CD8-positive, alpha-beta memory T cell (primary cell): Measurements from ENCODE around the gene NPBWR2. TPM values are rescaled to one million over a fixed set of nuclear protein-coding genes. Genes with fewer than 3 reads are reported as not detected.
A peak's percentile ranks its signal among the peaks of the same experiment; 100 is the strongest.

Source experiments
- CTCF ChIA-PET: fragments of 350-600 bp; sonication (Branson Sonifier 250); formaldehyde crosslinking; loops from one replicate; lab custom pipeline; 2021; ENCODE audit warnings: antibody characterized with exemption; lab: Charles Lee
- POLR2A ChIA-PET: fragments of 350-600 bp; sonication (Branson Sonifier 250); formaldehyde crosslinking; loops from one replicate; lab custom pipeline; 2021; ENCODE audit warnings: antibody characterized with exemption; lab: Charles Lee
- DNase-seq, 5 donors: peaks; one replicate each; pipeline versions ENCODE4 v3.0.0 to v3.0.0-alpha.2; 2020 to 2022; ENCODE audit warnings: mixed read lengths in 1 of 5
- H3K27ac ChIP-seq: one replicate; pipeline ENCODE4 v1.7.0; 2013; ENCODE audit warnings: low read depth, mild to moderate bottlenecking, low read length, moderate library complexity
- H3K27me3 ChIP-seq: 2 replicates; pipeline ENCODE4 v1.7.0; 2013; ENCODE audit warnings: low read length, mild to moderate bottlenecking; ENCODE audit not compliant: insufficient read depth, poor library complexity, severe bottlenecking
- H3K36me3 ChIP-seq: 2 replicates; pipeline ENCODE4 v1.7.0; 2013; ENCODE audit warnings: mild to moderate bottlenecking, low read length, moderate library complexity; ENCODE audit not compliant: insufficient read depth
- H3K4me1 ChIP-seq: 2 replicates; pipeline ENCODE4 v1.7.0; 2013; ENCODE audit warnings: mild to moderate bottlenecking, low read length, moderate library complexity; ENCODE audit not compliant: insufficient read depth
- H3K4me3 ChIP-seq: 2 replicates; pipeline ENCODE4 v1.7.0; 2013; ENCODE audit warnings: mild to moderate bottlenecking, low read length
- H3K9me3 ChIP-seq: 2 replicates; pipeline ENCODE4 v1.7.0; 2013; ENCODE audit warnings: mild to moderate bottlenecking, low read length
- H3K27ac Mint-ChIP-seq, 8 donors: one replicate each; pipeline ENCODE4 v1.8.0; 2020 to 2021; ENCODE audit warnings: mixed read lengths in 8 of 8, mild to moderate bottlenecking in 6 of 8, inconsistent platforms in 3 of 8, moderate library complexity in 3 of 8
- H3K27me3 Mint-ChIP-seq, 2 donors: one replicate each; pipeline ENCODE4 v1.8.0; 2020 to 2021; ENCODE audit warnings: mixed read lengths in 2 of 2, mild to moderate bottlenecking in 1 of 2, moderate library complexity in 1 of 2
- H3K36me3 Mint-ChIP-seq, 3 donors: one replicate each; pipeline ENCODE4 v1.8.0; 2020 to 2021; ENCODE audit warnings: mixed read lengths in 3 of 3, inconsistent platforms in 1 of 3, mild to moderate bottlenecking in 1 of 3
- H3K4me1 Mint-ChIP-seq, 3 donors: one replicate each; pipeline ENCODE4 v1.8.0; 2020 to 2021; ENCODE audit warnings: mixed read lengths in 3 of 3, inconsistent platforms in 1 of 3, mild to moderate bottlenecking in 1 of 3
- H3K4me3 Mint-ChIP-seq, 7 donors: one replicate each; pipeline ENCODE4 v1.8.0; 2020 to 2021; ENCODE audit warnings: mixed read lengths in 7 of 7, mild to moderate bottlenecking in 6 of 7, moderate library complexity in 4 of 7, inconsistent platforms in 2 of 7
- H3K9me3 Mint-ChIP-seq, 5 donors: one replicate each; pipeline ENCODE4 v1.8.0; 2020 to 2022; ENCODE audit warnings: mixed read lengths in 5 of 5, mild to moderate bottlenecking in 3 of 5, moderate library complexity in 2 of 5, inconsistent platforms in 1 of 5
- polyA plus RNA-seq: library from polyadenylated mRNA; unstranded; fragments of 300-500 nt; fragmentation: Illumina TruSeq; gene quantifications from one replicate; pipeline ENCODE4 v1.2.3, GENCODE V29; 2021
- total RNA-seq, 2 experiments: library from RNA; stranded (reverse); gene quantifications; one replicate each; pipeline ENCODE4 v1.2.3, GENCODE V29; 2021

NPBWR2 gene, protein sequence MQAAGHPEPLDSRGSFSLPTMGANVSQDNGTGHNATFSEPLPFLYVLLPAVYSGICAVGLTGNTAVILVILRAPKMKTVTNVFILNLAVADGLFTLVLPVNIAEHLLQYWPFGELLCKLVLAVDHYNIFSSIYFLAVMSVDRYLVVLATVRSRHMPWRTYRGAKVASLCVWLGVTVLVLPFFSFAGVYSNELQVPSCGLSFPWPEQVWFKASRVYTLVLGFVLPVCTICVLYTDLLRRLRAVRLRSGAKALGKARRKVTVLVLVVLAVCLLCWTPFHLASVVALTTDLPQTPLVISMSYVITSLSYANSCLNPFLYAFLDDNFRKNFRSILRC
- total RNA-seq (not detected), polyA plus RNA-seq (not detected)

DNA sequence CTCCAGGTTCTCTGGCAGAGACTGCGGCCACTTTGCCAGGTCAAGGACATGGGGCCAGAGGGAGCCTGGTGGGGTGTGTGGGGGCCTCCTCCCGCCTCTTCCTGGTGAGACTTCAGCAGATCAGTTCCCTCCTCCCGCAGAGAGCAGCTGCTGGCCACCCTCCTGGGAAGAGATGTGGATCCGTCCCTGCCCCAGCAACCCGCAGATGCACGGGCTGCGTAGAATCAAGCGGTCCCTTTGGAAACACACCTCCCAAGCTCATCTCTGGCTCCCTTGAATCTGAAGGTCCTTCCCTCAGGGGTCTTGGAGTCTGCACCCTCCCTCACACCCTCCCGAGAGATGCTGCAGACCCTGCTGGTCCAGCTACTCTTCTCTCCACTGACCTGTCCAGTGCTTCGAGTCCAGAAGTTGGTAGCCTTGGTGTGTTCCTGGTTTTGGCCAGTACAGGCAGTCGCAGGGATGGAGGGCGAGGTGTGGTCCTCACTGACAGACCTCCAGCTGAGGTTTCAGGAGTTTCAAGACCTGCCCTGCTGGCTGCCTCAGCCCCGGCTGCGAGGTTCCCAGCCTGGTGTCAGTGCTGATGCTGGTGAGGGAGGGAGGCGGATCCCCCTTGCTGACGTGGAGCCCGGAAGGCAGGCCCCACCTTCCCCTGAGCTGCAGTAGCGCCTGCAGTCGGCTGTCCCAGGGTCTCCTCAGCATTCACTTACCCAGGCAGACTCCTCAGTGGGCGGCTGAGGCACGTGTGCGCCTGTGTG is at the start of gene NPBWR2:
NPBWR2 (minus strand) TSS at position 585 of the 755 bp plus-strand sequence. CDS start 734 bp downstream, outside the sequence.
- no peaks in the 10 kb centered on the region for H3K9me3 Mint-ChIP-seq
- no peaks in the 10 kb centered on the region for H3K36me3 Mint-ChIP-seq
- no peaks in the 10 kb centered on the region for H3K36me3 ChIP-seq
- ChIA-PET CTCF (no interaction called here), POLR2A (no interaction called here)
- no peak within 1 kb of the TSS for H3K27ac ChIP-seq
- peak in 2 of 5 donors; percentile 29 to 51 for DNase-seq
- no peaks in the 10 kb centered on the region for H3K4me1 ChIP-seq
- no peak within 1 kb of the TSS for H3K4me3 ChIP-seq
- H3K27ac Mint-ChIP-seq = peak within 1 kb of the TSS in 1 of 8 donors; percentile 33
- H3K4me3 Mint-ChIP-seq = no peak within 1 kb of the TSS
- H3K9me3 ChIP-seq = no peaks in the 10 kb centered on the region
- peaks cover 0 to 10% (median 4%) of the 10 kb centered on the region in 3 donors for H3K4me1 Mint-ChIP-seq
- H3K27me3 Mint-ChIP-seq = peaks cover 9 to 15% of the 10 kb centered on the region in 2 donors
- H3K27me3 ChIP-seq = no peaks in the 10 kb centered on the region

- no peaks in the 10 kb centered on the region for H3K9me3 ChIP-seq
- no peak overlapping the region for H3K27ac ChIP-seq
- Mint-ChIP-seq H3K27me3 (peaks cover 10 to 24% of the 10 kb centered on the region in 2 donors), H3K4me3 (no peak overlapping the region), H3K27ac (no peak overlapping the region), H3K4me1 (no peaks in the 10 kb centered on the region), H3K9me3 (no peaks in the 10 kb centered on the region), H3K36me3 (no peaks in the 10 kb centered on the region)
- ChIA-PET CTCF (no interaction called here), POLR2A (no interaction called here)
- DNase-seq = no peak
- no peaks in the 10 kb centered on the region for H3K36me3 ChIP-seq
- peaks cover 21% of the 10 kb centered on the region for H3K27me3 ChIP-seq
- H3K4me3 ChIP-seq = no peak overlapping the region
- no peaks in the 10 kb centered on the region for H3K4me1 ChIP-seq
Measured at GRCh38 chr20:64156136-64156885, 48.9 kb upstream of the NPBWR2 start.

- CTCF ChIA-PET = no interaction called here
- H3K9me3 ChIP-seq = no peaks in the 10 kb centered on the region
Measured at GRCh38 chr20:64155258-64156135, 48.1 kb upstream of the NPBWR2 start.

DNA sequence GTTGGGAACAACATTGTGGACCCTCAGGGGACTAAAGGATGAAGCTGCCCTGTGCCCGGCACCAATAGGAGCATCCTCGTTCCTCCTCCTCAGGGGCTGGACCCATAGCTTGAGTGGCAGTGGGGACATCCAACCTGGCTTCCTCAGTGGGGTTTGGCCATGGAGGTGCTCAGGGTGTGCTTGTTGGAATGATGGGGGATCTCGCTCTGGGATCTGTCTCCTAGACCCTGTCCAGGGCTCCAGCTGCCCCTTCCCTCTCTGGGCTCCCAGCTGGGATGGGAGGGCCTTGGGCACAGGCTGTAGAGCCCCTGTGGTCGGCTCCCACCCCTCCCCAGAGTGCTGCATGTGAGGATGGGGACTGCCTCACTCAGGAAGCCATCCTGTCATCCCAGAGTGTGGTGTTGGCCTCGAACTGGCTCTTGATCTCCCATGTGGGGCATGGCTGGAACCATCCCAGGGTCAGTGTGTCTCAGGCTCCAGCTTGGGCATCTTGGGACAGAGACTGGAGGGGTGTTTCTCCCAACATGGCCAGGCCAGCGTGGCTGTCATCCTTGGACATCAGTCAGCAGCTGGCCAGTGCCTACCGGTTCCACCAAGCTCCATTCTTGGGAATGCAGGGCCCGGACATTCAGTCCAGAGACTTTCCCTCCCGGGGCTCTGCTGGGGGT is 47.4 kb upstream of the NPBWR2 start:
- ChIA-PET CTCF (no interaction called here), POLR2A (no interaction called here)
- H3K27me3 ChIP-seq = peaks cover 5% of the 10 kb centered on the region
- H3K4me1 ChIP-seq = no peaks in the 10 kb centered on the region
- Mint-ChIP-seq H3K9me3 (no peaks in the 10 kb centered on the region), H3K27ac (no peak overlapping the region), H3K4me1 (no peaks in the 10 kb centered on the region), H3K4me3 (no peak overlapping the region), H3K36me3 (no peaks in the 10 kb centered on the region), H3K27me3 (peaks cover 4 to 10% of the 10 kb centered on the region in 2 donors)
- no peak overlapping the region for H3K27ac ChIP-seq
- H3K36me3 ChIP-seq = no peaks in the 10 kb centered on the region
- no peak for DNase-seq
- no peak overlapping the region for H3K4me3 ChIP-seq
- H3K9me3 ChIP-seq = no peaks in the 10 kb centered on the region

More at GRCh38 chr20:64155258-64156135, 48.1 kb upstream of the NPBWR2 start:
- H3K4me3 Mint-ChIP-seq = no peak overlapping the region
- no peaks in the 10 kb centered on the region for H3K36me3 Mint-ChIP-seq
- peak overlapping the region in 1 of 8 donors; percentile 81 for H3K27ac Mint-ChIP-seq
- Histone ChIP-seq H3K27ac (no peak overlapping the region), H3K4me3 (no peak overlapping the region), H3K4me1 (no peaks in the 10 kb centered on the region), H3K27me3 (peaks cover 13% of the 10 kb centered on the region), H3K36me3 (no peaks in the 10 kb centered on the region)
- POLR2A ChIA-PET = no interaction called here
- DNase-seq = no peak
- peaks cover 4 to 16% of the 10 kb centered on the region in 2 donors for H3K27me3 Mint-ChIP-seq
- H3K9me3 Mint-ChIP-seq = no peaks in the 10 kb centered on the region
- H3K4me1 Mint-ChIP-seq = no peaks in the 10 kb centered on the region

DNA sequence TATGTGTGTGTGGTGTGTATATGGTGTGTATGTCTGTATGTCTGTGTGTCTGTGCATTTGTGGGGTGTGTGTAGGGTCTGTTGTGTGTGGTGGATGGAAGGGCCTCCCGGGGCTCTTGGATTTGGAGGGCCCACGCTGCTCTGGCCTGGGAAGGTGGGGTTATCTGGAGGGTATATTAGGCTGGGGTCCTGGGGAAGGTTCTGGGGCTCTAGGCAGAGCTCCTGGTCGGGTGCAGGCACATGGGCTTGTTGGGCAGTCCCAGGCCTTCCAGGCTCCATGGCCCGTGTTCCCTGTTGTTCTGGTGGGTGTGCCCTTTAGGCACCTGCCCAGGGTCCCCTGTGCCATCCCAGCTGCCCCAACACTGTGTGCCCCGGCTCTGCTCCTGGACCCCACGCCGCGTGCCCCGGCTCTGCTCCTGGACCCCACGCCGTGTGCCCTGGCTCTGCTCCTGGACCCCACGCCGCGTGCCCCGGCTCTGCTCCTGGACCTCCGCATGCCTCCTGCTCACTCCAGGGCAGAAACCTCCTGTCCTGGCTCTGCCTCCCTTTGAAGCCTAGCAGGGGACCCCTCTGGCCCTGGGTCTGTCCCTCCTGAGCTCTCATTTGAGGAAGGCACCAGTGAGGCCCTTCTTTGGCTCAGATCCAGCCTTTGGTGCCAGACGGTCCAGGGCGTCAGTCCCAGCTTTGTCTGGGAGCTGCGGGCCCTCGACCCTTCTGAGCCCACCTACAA is 46.7 kb upstream of the NPBWR2 start:
- Histone ChIP-seq H3K27ac (no peak overlapping the region), H3K4me3 (no peak overlapping the region), H3K9me3 (no peaks in the 10 kb centered on the region), H3K27me3 (no peaks in the 10 kb centered on the region), H3K36me3 (no peaks in the 10 kb centered on the region), H3K4me1 (no peaks in the 10 kb centered on the region)
- no peak for DNase-seq
- Mint-ChIP-seq H3K4me1 (no peaks in the 10 kb centered on the region), H3K27ac (no peak overlapping the region), H3K9me3 (no peaks in the 10 kb centered on the region), H3K36me3 (no peaks in the 10 kb centered on the region), H3K4me3 (no peak overlapping the region), H3K27me3 (peaks cover 4 to 6% of the 10 kb centered on the region in 2 donors)
- ChIA-PET CTCF (no interaction called here), POLR2A (no interaction called here)

GRCh38 chr20:64153410-64153809 is 46.0 kb upstream of the NPBWR2 start:
- Histone ChIP-seq H3K4me1 (no peaks in the 10 kb centered on the region), H3K36me3 (no peaks in the 10 kb centered on the region), H3K9me3 (no peaks in the 10 kb centered on the region), H3K4me3 (no peak overlapping the region), H3K27ac (no peak overlapping the region), H3K27me3 (no peaks in the 10 kb centered on the region)
- Mint-ChIP-seq H3K27ac (no peak overlapping the region), H3K9me3 (no peaks in the 10 kb centered on the region), H3K36me3 (no peaks in the 10 kb centered on the region), H3K4me1 (no peaks in the 10 kb centered on the region), H3K4me3 (no peak overlapping the region), H3K27me3 (peaks cover 3 to 4% of the 10 kb centered on the region in 2 donors)
- DNase-seq = no peak
- CTCF ChIA-PET = no interaction called here
- POLR2A ChIA-PET = no interaction called here

DNA sequence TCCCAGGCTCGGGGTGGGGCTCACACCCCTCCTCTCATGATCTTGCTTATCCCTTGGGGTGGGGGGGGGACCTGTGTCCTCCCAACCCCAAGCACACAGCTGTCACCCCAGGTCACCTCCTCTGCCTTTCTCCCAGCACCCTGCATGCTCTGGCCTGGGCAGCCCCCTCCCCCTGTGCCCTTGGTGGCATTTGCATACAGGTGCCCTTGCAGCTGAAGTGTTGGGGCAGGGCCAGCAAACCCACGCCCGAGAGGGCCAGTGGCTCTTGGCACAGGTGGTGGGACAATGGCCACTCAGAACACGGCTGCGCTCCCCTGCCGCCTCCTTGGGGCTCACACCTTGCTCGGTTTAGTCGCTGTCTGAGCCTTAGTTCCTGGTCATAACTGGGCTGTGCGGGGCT is 45.5 kb upstream of the NPBWR2 start:
- H3K36me3 Mint-ChIP-seq = no peaks in the 10 kb centered on the region
- H3K27ac Mint-ChIP-seq = peak overlapping the region in 1 of 8 donors; percentile 37
- H3K27ac ChIP-seq = no peak overlapping the region
- H3K9me3 Mint-ChIP-seq = no peaks in the 10 kb centered on the region
- DNase-seq = no peak
- ChIA-PET POLR2A (no interaction called here), CTCF (no interaction called here)
- H3K4me3 Mint-ChIP-seq = no peak overlapping the region
- peaks cover 3 to 4% of the 10 kb centered on the region in 2 donors for H3K27me3 Mint-ChIP-seq
- H3K4me3 ChIP-seq = no peak overlapping the region
- H3K9me3 ChIP-seq = no peaks in the 10 kb centered on the region
- H3K36me3 ChIP-seq = no peaks in the 10 kb centered on the region
- H3K4me1 Mint-ChIP-seq = no peaks in the 10 kb centered on the region
- no peaks in the 10 kb centered on the region for H3K4me1 ChIP-seq
- H3K27me3 ChIP-seq = no peaks in the 10 kb centered on the region
